HG03558 (cell line): ENCODE results near the gene GLI3.

Experiments used
- ATAC-seq: cut with Tn5 transposase; IDR thresholded peaks from one replicate; pipeline ENCODE4 v1.9.1; 2021; ENCODE audit warnings: moderate number of reproducible peaks; ENCODE audit not compliant: unreplicated experiment; ENCODE audit errors: extremely low read depth

Gene GLI3

GRCh38 chr7:42065015-42065414, 172.0 kb downstream of the GLI3 start:
- no peak for ATAC-seq

DNA sequence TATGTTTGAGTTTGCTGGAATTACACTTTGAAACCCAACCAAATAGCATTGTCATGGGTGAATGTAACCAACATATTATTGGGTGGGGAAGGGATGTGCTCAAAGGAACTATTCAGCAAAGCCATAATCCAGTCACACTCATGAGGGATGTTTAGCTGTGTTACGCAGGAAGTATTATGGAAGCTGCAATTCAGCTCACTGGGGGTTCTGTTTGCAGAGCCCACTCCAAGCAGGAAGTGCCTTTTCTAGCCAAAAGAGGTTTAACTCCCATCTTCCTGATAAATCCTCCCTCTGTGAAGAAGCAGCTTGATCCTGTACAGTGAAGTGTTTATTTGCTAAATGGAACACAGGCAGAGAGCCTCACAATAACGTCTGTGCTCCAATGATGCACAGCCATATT, 172.5 kb downstream of the GLI3 start:
- no peak for ATAC-seq

- no peak for ATAC-seq
Measured at GRCh38 chr7:42059275-42059674, 177.7 kb downstream of the GLI3 start.

GRCh38 chr7:42057331-42057730, 179.7 kb downstream of the GLI3 start:
- ATAC-seq, result no peak

GRCh38 chr7:42055171-42055570, 181.8 kb downstream of the GLI3 start:
- ATAC-seq, result no peak

- no peak for ATAC-seq
Measured at GRCh38 chr7:42053834-42054233, 183.2 kb downstream of the GLI3 start.

- ATAC-seq, result no peak
Measured at GRCh38 chr7:42049761-42050160, 187.2 kb downstream of the GLI3 start.

DNA sequence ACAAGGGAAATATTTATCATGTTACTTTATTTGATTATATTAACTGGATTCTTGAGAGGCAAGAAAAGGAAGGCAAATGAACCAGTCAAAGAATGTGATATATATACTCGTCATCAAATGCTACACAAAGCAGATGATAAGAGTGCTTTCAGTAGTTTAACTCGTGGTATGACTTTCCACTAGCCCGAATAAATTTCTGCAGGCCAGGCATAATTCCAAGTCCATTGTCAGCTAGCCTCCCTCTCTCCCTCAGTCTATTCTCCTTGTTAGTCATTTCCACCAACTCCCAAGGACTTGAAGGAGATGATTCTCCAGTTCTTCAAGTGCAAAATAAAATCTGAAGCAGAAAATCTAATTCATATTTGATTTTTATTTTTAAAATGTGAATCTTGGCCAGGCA, 190.5 kb downstream of the GLI3 start:
- no peak for ATAC-seq

- no peak for ATAC-seq
Measured at GRCh38 chr7:42045961-42046360, 191.0 kb downstream of the GLI3 start.

DNA sequence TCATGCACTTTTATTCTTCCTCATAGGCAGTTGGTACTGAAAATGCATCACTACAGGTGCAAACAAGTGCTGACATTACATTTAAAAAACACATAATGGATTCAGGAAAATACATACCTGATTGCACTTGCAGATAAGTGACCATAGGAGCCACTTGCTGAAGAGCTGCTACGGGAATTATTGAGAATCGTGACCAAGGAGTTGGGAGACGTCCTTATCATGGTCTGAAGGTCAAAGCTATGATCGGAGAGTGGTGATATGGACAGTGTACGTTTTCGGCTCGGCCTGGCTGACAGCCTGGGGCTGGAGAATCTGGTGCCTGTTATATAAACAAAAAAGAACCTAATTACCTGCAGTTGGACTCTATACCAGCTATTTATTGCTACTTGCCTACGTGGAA, 197.1 kb downstream of the GLI3 start:
- no peak for ATAC-seq

GRCh38 chr7:42035210-42035609, 201.8 kb downstream of the GLI3 start:
- ATAC-seq, result no peak

DNA sequence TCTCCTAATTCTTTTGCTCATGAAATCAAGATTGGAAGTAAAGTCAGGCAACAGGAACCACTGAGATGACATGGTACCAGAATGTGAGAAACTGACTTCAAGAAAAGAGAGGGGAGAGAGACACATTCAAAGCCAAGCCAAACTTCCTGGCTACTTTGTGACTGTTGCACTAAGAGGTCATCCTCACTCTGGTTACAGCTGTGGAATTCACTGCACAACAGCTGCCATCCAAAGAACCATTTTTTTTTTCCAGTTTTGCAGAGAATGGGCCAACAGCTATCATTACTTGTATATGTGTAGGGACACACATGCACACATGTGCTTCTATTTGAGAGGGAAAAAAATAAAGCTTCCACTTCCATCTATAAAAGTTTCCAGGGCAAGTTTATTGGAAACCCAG, 203.5 kb downstream of the GLI3 start:
- no peak for ATAC-seq

DNA sequence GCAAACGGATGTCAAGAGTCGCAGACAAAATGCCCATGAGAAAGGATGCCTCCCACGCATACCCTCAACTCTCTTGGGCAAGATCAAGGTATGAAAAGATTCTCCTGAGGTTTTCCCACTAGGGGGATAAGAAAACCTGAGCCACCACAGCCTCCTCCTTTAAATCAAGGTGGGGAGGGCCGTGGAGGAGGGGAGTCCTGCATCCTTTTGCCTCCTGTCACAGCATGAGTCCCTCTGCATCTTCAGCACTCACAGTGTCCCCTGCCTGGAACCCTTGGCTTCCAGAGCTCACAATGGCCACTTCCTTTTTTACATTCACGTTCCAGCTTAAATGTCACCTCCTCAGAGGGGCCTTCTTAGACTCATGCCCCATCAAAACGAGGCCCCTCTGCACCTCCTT, 207.6 kb downstream of the GLI3 start:
- ATAC-seq, result no peak

GRCh38 chr7:42027521-42027920, 209.5 kb downstream of the GLI3 start:
- ATAC-seq, result no peak

- no peak for ATAC-seq
Measured at GRCh38 chr7:42026622-42027197, 210.3 kb downstream of the GLI3 start.

- ATAC-seq, result no peak
Measured at GRCh38 chr7:42025635-42026375, 211.2 kb downstream of the GLI3 start.

- no peak for ATAC-seq
Measured at GRCh38 chr7:42024537-42024936, 212.5 kb downstream of the GLI3 start.

GRCh38 chr7:42023262-42023661, 213.7 kb downstream of the GLI3 start:
- ATAC-seq, result no peak

DNA sequence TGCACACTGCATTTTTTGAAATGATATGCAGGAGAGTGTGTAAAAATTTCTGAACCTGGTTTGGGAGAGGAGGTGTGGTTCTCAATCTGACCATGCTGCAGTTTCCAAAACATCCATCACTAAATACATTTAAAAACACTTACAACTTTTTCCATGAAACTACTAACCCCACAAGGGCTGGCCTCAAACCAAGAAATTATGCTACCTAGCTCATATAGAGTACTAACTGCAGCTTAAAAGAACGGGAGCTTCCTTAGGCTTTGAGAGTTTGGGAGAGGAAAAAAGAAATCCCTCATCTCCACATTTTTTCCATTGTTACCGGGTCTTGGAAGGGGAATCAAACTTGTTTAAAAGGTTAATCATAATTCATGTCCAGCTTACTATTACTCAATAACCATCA, 214.2 kb downstream of the GLI3 start:
- ATAC-seq, result no peak

DNA sequence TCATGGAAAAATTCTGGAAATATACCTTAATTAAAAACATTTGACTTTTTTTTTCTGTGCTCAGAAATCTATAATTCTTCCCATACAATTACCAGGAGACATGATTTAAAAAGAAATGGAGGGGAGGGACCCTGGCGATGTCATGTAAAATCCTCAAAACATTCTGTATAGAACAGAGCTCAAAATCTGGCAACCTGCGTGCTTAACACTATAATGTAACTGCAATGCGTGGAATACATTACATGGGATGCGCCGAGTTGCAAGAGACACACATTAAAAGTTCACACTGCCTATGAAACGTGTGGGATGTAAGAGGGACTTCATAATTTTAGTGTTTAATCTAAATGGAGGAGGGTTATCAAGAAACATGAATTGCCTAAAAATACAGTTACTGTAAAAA, 215.0 kb downstream of the GLI3 start:
- ATAC-seq, result no peak

GRCh38 chr7:42021631-42022030, 215.4 kb downstream of the GLI3 start:
- no peak for ATAC-seq

DNA sequence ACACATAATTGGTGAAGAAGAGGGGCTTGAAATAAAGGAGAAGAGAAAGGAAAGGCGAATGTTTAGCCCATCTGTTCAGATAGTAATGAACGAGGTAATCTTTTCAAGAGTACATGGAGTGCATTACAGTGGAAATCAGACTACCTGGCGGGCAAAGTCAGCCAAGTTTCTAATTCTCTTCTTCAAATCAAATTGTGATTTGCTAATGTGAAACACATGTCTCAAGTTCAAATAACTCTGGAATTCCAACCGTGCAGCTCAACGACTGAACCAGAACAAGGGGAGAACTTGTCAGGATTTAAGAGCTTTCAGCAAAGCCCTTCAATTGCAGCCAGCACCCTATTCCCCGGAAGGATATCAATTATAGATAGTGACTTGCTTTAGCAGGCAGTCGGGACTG, 216.9 kb downstream of the GLI3 start:
- no peak for ATAC-seq
